Panc1 (cell line): ENCODE measurements around the gene IL36RN. TPM values are rescaled to one million over a fixed set of nuclear protein-coding genes. Genes with fewer than 3 reads are reported as not detected.

ENCODE experiments used
- ATAC-seq: fragments of 200-7000 bp; cut with Tn5 transposase; 2 replicates; pipeline ENCODE4 v1.9.1; 2020; ENCODE audit warnings: mild to moderate bottlenecking, moderate library complexity
- BruUV-seq: library from RNA; stranded (reverse); fragments of 400-500 nt; replicated peaks from 2 replicates; lab custom pipeline; 2021; lab: Mats Ljungman, UMichigan
- CTCF ChIA-PET: fragments of 300-600 bp; sonication (Branson Sonifier 250); formaldehyde crosslinking; loops from one replicate; lab custom pipeline; 2022; ENCODE audit warnings: antibody characterized with exemption; lab: Charles Lee
- POLR2A ChIA-PET: fragments of 300-600 bp; sonication (Branson Sonifier 250); formaldehyde crosslinking; loops from one replicate; lab custom pipeline; 2022; ENCODE audit warnings: antibody characterized with exemption; lab: Charles Lee
- DNase-seq: peaks from one replicate; pipeline ENCODE4 v3.0.0-alpha.2; 2010; ENCODE audit warnings: low read depth, low spot score
- H3K27ac ChIP-seq: 2 replicates; pipeline ENCODE4 v1.5.1; 2011; ENCODE audit warnings: mild to moderate bottlenecking, low read length, inconsistent platforms
- H3K27me3 ChIP-seq: fragments of 200-500 bp; sonication (Bioruptor generic); 2 replicates; pipeline ENCODE4 v1.6.0; 2014; ENCODE audit warnings: low read length, inconsistent platforms; ENCODE audit not compliant: control insufficient read depth, insufficient read depth
- H3K36me3 ChIP-seq: fragments of 200-500 bp; sonication (Bioruptor generic); 2 replicates; pipeline ENCODE4 v1.5.1; 2014; ENCODE audit warnings: inconsistent platforms, mild to moderate bottlenecking, low read length, moderate library complexity; ENCODE audit not compliant: control insufficient read depth, insufficient read depth
- H3K4me1 ChIP-seq: 2 replicates; pipeline ENCODE4 v1.5.1; 2011; ENCODE audit warnings: inconsistent platforms, mild to moderate bottlenecking, low read length, moderate library complexity; ENCODE audit not compliant: control insufficient read depth, insufficient read depth
- H3K4me3 ChIP-seq, 2 experiments: 2 replicates each; pipeline ENCODE4 v1.5.1; 2011 to 2012; ENCODE audit warnings: low read depth in 2 of 2, low read length in 2 of 2, mild to moderate bottlenecking in 2 of 2, inconsistent platforms in 1 of 2, moderate library complexity in 1 of 2
- H3K9me3 ChIP-seq: fragments of 200-500 bp; sonication (Bioruptor generic); 2 replicates; pipeline ENCODE4 v1.5.1; 2014; ENCODE audit warnings: low read depth, mild to moderate bottlenecking, inconsistent platforms, low read length, moderate library complexity; ENCODE audit not compliant: control insufficient read depth, insufficient read depth
- CTCF ChIP-seq: fragments of 450-650 bp; IDR thresholded peaks from 2 replicates; pipeline ENCODE4 v1.5.1; 2017; ENCODE audit warnings: mild to moderate bottlenecking
- POLR2AphosphoS5 ChIP-seq: IDR thresholded peaks from 2 replicates; pipeline ENCODE4 v1.6.1; 2012; ENCODE audit warnings: mild to moderate bottlenecking, low read depth, low read length, moderate library complexity
- REST ChIP-seq, 2 experiments: IDR thresholded peaks; 2 replicates each; pipeline ENCODE4 v1.6.1; 2011 to 2012; ENCODE audit warnings: low read depth in 2 of 2, control low read depth in 1 of 2, low read length in 1 of 2, mild to moderate bottlenecking in 1 of 2, moderate library complexity in 1 of 2; ENCODE audit not compliant: insufficient read depth in 1 of 2
- SIN3A ChIP-seq: IDR thresholded peaks from 2 replicates; pipeline ENCODE4 v1.6.1; 2012; ENCODE audit warnings: low read depth, mild to moderate bottlenecking, low read length, moderate library complexity, borderline replicate concordance; ENCODE audit not compliant: insufficient read depth
- TCF7L2 ChIP-seq: IDR thresholded peaks from 2 replicates; pipeline ENCODE4 v1.6.1; 2011; ENCODE audit warnings: mild to moderate bottlenecking, low read depth, low read length, inconsistent platforms
- in situ Hi-C: cut with HindIII; loops from 2 replicates; pipeline ENCODE4 v1.10.0; 2016; ENCODE audit warnings: low sequenced_read_pairs, low pct_unique_long_range_greater_than_20kb
- intact Hi-C: fragments of 100-400 bp; cut with micrococcal nuclease; formaldehyde crosslinking; loops from one replicate; pipeline ENCODE4 v1.10.0; 2022; ENCODE audit not compliant: unreplicated experiment
- total RNA-seq: library from RNA; stranded (reverse); gene quantifications from one replicate; pipeline ENCODE4 v1.2.1, GENCODE V29; 2021; ENCODE audit not compliant: unreplicated experiment

Gene IL36RN
- total RNA-seq, 1 experiment from 2014 or later, result not detected

GRCh38 chr2:113091231-113091896, 32.4 kb downstream of the IL36RN start:
- TF ChIP-seq SIN3A (no peak), POLR2AphosphoS5 (no peak), CTCF (no peak), TCF7L2 (no peak), REST (IDR thresholded peaks at IDR 0.05; ENCODE audit: insufficient read depth in 1 of 2, low read depth in 2 of 2, low read length in 1 of 2) (no peak)
- intact Hi-C loops, result no loop called here
- H3K36me3 ChIP-seq, result no peaks in the 10 kb centered on the region
- in situ Hi-C loops, result no loop called here
- no peak overlapping the region for H3K27ac ChIP-seq
- H3K27me3 ChIP-seq, result peaks cover 26% of the 10 kb centered on the region
- ChIA-PET POLR2A (no interaction called here), CTCF (no interaction called here)
- no peaks in the 10 kb centered on the region for H3K4me1 ChIP-seq
- ATAC-seq (no peak), DNase-seq (no peak)
- H3K9me3 ChIP-seq, result no peaks in the 10 kb centered on the region
- no TSS peak for BruUV-seq
- no peak overlapping the region for H3K4me3 ChIP-seq

- no peak for DNase-seq
- no peaks in the 10 kb centered on the region for H3K36me3 ChIP-seq
- POLR2A ChIA-PET, result no interaction called here
- H3K9me3 ChIP-seq, result no peaks in the 10 kb centered on the region
- no peak overlapping the region for H3K27ac ChIP-seq
- in situ Hi-C loops (no loop called here), intact Hi-C loops (no loop called here)
- ATAC-seq, result no peak
- peaks cover 20% of the 10 kb centered on the region for H3K27me3 ChIP-seq
- CTCF ChIA-PET, result no interaction called here
- no peak overlapping the region for H3K4me3 ChIP-seq
- no TSS peak for BruUV-seq
- H3K4me1 ChIP-seq, result no peaks in the 10 kb centered on the region
- TF ChIP-seq TCF7L2 (no peak), SIN3A (no peak), REST (IDR thresholded peaks at IDR 0.05; ENCODE audit: insufficient read depth in 1 of 2, low read depth in 2 of 2, low read length in 1 of 2) (no peak), POLR2AphosphoS5 (no peak), CTCF (no peak)
Measured at GRCh38 chr2:113092864-113093612, 34.0 kb downstream of the IL36RN start.
